GM13977 (cell line): ENCODE data around the gene B4GAT1.

ENCODE experiments used
- DNase-seq: peaks from one replicate; pipeline ENCODE4 v3.0.0; 2012; ENCODE audit warnings: low spot score
- CTCF ChIP-seq: IDR thresholded peaks from 2 replicates; pipeline ENCODE4 v1.5.1; 2012; ENCODE audit warnings: mild to moderate bottlenecking, control low read depth; ENCODE audit not compliant: insufficient read depth; ENCODE audit errors: extremely low read depth, missing control alignments
- in situ Hi-C: fragments of 300-500 bp; cut with MboI; formaldehyde crosslinking; loops from one replicate; pipeline ENCODE4 v1.12.0; 2022; ENCODE audit warnings: low sequenced_read_pairs, low pct_unique_long_range_greater_than_20kb, mixed read lengths, inconsistent platforms; ENCODE audit not compliant: unreplicated experiment

The B4GAT1 gene

GRCh38 chr11:66344550-66345315, 2.7 kb downstream of the B4GAT1 start, which contains the start of gene BRMS1:
BRMS1 (minus strand) TSS chr11:66345104; CDS start chr11:66342234, 2,870 bp downstream.
- no peak for TF ChIP-seq CTCF
- in situ Hi-C loops: no loop called here
- peak; percentile 96 for DNase-seq

- no peak for TF ChIP-seq CTCF
- no peak for DNase-seq
- in situ Hi-C loops: no loop called here
Measured at GRCh38 chr11:66343176-66343575, 4.3 kb downstream of the B4GAT1 start.

GRCh38 chr11:66341502-66342126, 5.8 kb downstream of the B4GAT1 start:
- TF ChIP-seq CTCF: no peak
- in situ Hi-C loops: no loop called here
- no peak for DNase-seq

GRCh38 chr11:66340596-66341501, 6.6 kb downstream of the B4GAT1 start:
- in situ Hi-C loops: no loop called here

GRCh38 chr11:66339686-66340483, 7.5 kb downstream of the B4GAT1 start:
- TF ChIP-seq CTCF: no peak
- no peak for DNase-seq
- in situ Hi-C loops: no loop called here

More at GRCh38 chr11:66340596-66341501, 6.6 kb downstream of the B4GAT1 start:
- no peak for DNase-seq
- TF ChIP-seq CTCF: no peak

- no peak for TF ChIP-seq CTCF
- in situ Hi-C loops: no loop called here
- no peak for DNase-seq
Measured at GRCh38 chr11:66339162-66339675, 8.2 kb downstream of the B4GAT1 start.
